Measurements from ENCODE around the gene MPHOSPH8. TPM values are rescaled to one million over a fixed set of nuclear protein-coding genes. Genes with fewer than 3 reads are reported as not detected.
A peak's percentile ranks its signal among the peaks of the same experiment; 100 is the strongest.

Gene MPHOSPH8
- total and polyA plus RNA-seq, 2 donors (not counting 1 experiment from before 2014, with no cell fraction given) = 18.3 to 18.8 TPM

GRCh38 chr13:19622193-19622592 lies 11.3 kb upstream of the MPHOSPH8 start:
- no peak for TF ChIP-seq EZH2 (IDR thresholded peaks at IDR 0.05; ENCODE audit: low read length, missing control alignments)
- TF ChIP-seq, protein P1, sequence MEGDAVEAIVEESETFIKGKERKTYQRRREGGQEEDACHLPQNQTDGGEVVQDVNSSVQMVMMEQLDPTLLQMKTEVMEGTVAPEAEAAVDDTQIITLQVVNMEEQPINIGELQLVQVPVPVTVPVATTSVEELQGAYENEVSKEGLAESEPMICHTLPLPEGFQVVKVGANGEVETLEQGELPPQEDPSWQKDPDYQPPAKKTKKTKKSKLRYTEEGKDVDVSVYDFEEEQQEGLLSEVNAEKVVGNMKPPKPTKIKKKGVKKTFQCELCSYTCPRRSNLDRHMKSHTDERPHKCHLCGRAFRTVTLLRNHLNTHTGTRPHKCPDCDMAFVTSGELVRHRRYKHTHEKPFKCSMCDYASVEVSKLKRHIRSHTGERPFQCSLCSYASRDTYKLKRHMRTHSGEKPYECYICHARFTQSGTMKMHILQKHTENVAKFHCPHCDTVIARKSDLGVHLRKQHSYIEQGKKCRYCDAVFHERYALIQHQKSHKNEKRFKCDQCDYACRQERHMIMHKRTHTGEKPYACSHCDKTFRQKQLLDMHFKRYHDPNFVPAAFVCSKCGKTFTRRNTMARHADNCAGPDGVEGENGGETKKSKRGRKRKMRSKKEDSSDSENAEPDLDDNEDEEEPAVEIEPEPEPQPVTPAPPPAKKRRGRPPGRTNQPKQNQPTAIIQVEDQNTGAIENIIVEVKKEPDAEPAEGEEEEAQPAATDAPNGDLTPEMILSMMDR (conservative IDR thresholded peaks at IDR 0.05 in 1 of 2, IDR thresholded peaks at IDR 0.05 in 1 of 2; ENCODE audit: low read depth in 1 of 2, low read length in 2 of 2) = no peak
- DNase-seq (ENCODE audit: low read depth in 2 of 2) = no peak
- no peak overlapping the region for H3K9ac ChIP-seq (ENCODE audit: insufficient read depth, low read length)
- H3K4me1 ChIP-seq (ENCODE audit: control insufficient read depth, extremely low read depth, insufficient read depth, low read length) = no peaks in the 10 kb centered on the region
- H3K79me2 ChIP-seq (ENCODE audit: control insufficient read depth, insufficient read depth, low read length) = no peaks in the 10 kb centered on the region
- no peaks in the 10 kb centered on the region for H3K27me3 ChIP-seq (ENCODE audit: control insufficient read depth, insufficient read depth, low read length)
- H3K36me3 ChIP-seq (ENCODE audit: control insufficient read depth, insufficient read depth, low read length) = no peaks in the 10 kb centered on the region
- H3K27ac ChIP-seq (ENCODE audit: insufficient read depth, low read length) = no peak overlapping the region
- H2AFZ ChIP-seq (ENCODE audit: low read length) = no peak overlapping the region
- no peaks in the 10 kb centered on the region for H4K20me1 ChIP-seq (ENCODE audit: control insufficient read depth, extremely low read depth, insufficient read depth, low read length)
- no peak overlapping the region for H3K4me3 ChIP-seq (replicated peaks in 1 of 4; ENCODE audit: control extremely low read depth in 1 of 4, insufficient read depth in 1 of 4, low read depth in 3 of 4, low read length in 4 of 4)
- H3K4me2 ChIP-seq (ENCODE audit: extremely low read depth, insufficient read depth, low read length) = no peak overlapping the region
- no peaks in the 10 kb centered on the region for H3K9me3 ChIP-seq (ENCODE audit: control insufficient read depth, insufficient read depth, low read depth, low read length)

DNA sequence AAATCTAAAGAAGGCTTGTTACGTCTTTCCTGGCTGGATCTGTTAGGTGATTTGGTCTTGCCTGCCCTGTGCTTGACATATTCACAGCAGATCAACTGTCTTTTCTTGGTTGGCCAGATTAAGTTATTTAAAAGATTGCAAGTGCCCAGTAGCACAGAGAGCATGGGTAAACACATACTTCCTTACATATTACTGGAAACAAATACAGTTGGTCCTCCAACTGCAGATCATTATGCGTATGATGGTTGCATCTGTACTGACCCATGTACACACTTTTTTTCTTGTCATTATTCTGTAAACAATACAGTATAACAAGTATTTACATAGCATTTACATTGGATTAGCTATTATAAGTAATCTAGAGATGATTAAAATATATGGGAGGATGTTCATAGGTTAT lies 9.2 kb upstream of the MPHOSPH8 start:
- no peaks in the 10 kb centered on the region for H3K27me3 ChIP-seq (ENCODE audit: control insufficient read depth, insufficient read depth, low read length)
- no peak overlapping the region for H3K4me3 ChIP-seq (replicated peaks in 1 of 4; ENCODE audit: control extremely low read depth in 1 of 4, insufficient read depth in 1 of 4, low read depth in 3 of 4, low read length in 4 of 4)
- no peak overlapping the region for H3K9ac ChIP-seq (ENCODE audit: insufficient read depth, low read length)
- DNase-seq (ENCODE audit: low read depth in 2 of 2) = no peak
- H3K4me2 ChIP-seq (ENCODE audit: extremely low read depth, insufficient read depth, low read length) = no peak overlapping the region
- H4K20me1 ChIP-seq (ENCODE audit: control insufficient read depth, extremely low read depth, insufficient read depth, low read length) = no peaks in the 10 kb centered on the region
- no peaks in the 10 kb centered on the region for H3K9me3 ChIP-seq (ENCODE audit: control insufficient read depth, insufficient read depth, low read depth, low read length)
- H3K79me2 ChIP-seq (ENCODE audit: control insufficient read depth, insufficient read depth, low read length) = no peaks in the 10 kb centered on the region
- H3K27ac ChIP-seq (ENCODE audit: insufficient read depth, low read length) = no peak overlapping the region
- TF ChIP-seq EZH2 (IDR thresholded peaks at IDR 0.05; ENCODE audit: low read length, missing control alignments) = no peak
- TF ChIP-seq, protein P1 (conservative IDR thresholded peaks at IDR 0.05 in 1 of 2, IDR thresholded peaks at IDR 0.05 in 1 of 2; ENCODE audit: low read depth in 1 of 2, low read length in 2 of 2) = no peak
- H2AFZ ChIP-seq (ENCODE audit: low read length) = no peak overlapping the region
- no peaks in the 10 kb centered on the region for H3K36me3 ChIP-seq (ENCODE audit: control insufficient read depth, insufficient read depth, low read length)
- H3K4me1 ChIP-seq (ENCODE audit: control insufficient read depth, extremely low read depth, insufficient read depth, low read length) = no peaks in the 10 kb centered on the region

GRCh38 chr13:19632915-19633478 lies 462 bp upstream of the MPHOSPH8 start:
- Histone ChIP-seq H3K79me2 (ENCODE audit: control insufficient read depth, insufficient read depth, low read length) (peaks cover 37% of the 10 kb centered on the region), H4K20me1 (ENCODE audit: control insufficient read depth, extremely low read depth, insufficient read depth, low read length) (no peaks in the 10 kb centered on the region), H3K27ac (ENCODE audit: insufficient read depth, low read length) (peak overlapping the region; percentile 53), H3K9me3 (ENCODE audit: control insufficient read depth, insufficient read depth, low read depth, low read length) (no peaks in the 10 kb centered on the region), H3K4me2 (ENCODE audit: extremely low read depth, insufficient read depth, low read length) (peak overlapping the region; percentile 62), H3K9ac (ENCODE audit: insufficient read depth, low read length) (peak overlapping the region; percentile 63), H3K4me3 (replicated peaks in 1 of 4; ENCODE audit: control extremely low read depth in 1 of 4, insufficient read depth in 1 of 4, low read depth in 3 of 4, low read length in 4 of 4) (peak overlapping the region; percentile 40 to 99 (median 95)), H3K36me3 (ENCODE audit: control insufficient read depth, insufficient read depth, low read length) (no peaks in the 10 kb centered on the region), H3K27me3 (ENCODE audit: control insufficient read depth, insufficient read depth, low read length) (no peaks in the 10 kb centered on the region), H3K4me1 (ENCODE audit: control insufficient read depth, extremely low read depth, insufficient read depth, low read length) (no peaks in the 10 kb centered on the region), H2AFZ (ENCODE audit: low read length) (peak overlapping the region; percentile 79)
- DNase-seq (ENCODE audit: low read depth in 2 of 2) = no peak
- no peak for TF ChIP-seq EZH2 (IDR thresholded peaks at IDR 0.05; ENCODE audit: low read length, missing control alignments)
- TF ChIP-seq, protein P1 (conservative IDR thresholded peaks at IDR 0.05 in 1 of 2, IDR thresholded peaks at IDR 0.05 in 1 of 2; ENCODE audit: low read depth in 1 of 2, low read length in 2 of 2) = no peak

Data from fibroblast of lung (primary cell).